ENCODE results near the gene LRRC49. TPM values are rescaled to one million over a fixed set of nuclear protein-coding genes. Genes with fewer than 3 reads are reported as not detected.

LRRC49 gene
- total and polyA plus RNA-seq, 2 of the 4 experiments (the other 2 are of a cell fraction), result 8.6 to 16.8 TPM

DNA sequence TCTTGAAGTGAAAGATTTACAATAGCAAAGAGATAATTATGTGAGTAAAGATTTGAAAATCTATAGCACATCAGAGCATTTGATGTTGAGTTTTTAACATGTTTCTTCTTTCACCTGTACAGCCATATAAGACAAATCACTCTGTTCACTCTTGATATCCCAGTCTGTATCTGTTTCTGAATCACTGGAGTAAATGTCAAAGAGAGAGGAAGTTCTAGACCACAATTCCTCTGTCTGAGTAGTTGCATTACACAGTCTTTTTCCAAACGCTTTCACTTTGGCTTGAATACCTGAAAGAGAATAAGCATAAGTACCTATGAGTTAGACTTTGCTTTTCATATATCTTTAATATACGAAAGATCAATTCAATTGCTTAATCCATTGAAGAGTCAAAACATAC, 10.3 kb upstream of the LRRC49 start:
- BruUV-seq (replicated peaks), result no TSS peak
- no peaks in the 10 kb centered on the region for H3K36me3 ChIP-seq (ENCODE audit: control insufficient read depth, insufficient read depth, low read length)
- H4K5ac ChIP-seq (ENCODE audit: low read depth, low read length), result no peak overlapping the region
- H3K4ac ChIP-seq (ENCODE audit: low read depth, low read length), result no peak overlapping the region
- no peak overlapping the region for H2AK5ac ChIP-seq (ENCODE audit: low read depth, low read length)
- H4K91ac ChIP-seq (ENCODE audit: insufficient read depth, low read depth, low read length), result no peak overlapping the region
- no peak overlapping the region for H3K23ac ChIP-seq (ENCODE audit: low read depth, low read length)
- dilution Hi-C loops (cut with HindIII; ENCODE audit: low sequenced_read_pairs, unreplicated experiment) (no loop called here), intact Hi-C loops (cut with micrococcal nuclease) (no loop called here), in situ Hi-C loops (cut with MboI; ENCODE audit: low sequenced_read_pairs) (no loop called here)
- peaks cover 2% of the 10 kb centered on the region; the same call in 1 of the 2 replicates for H3K4me1 ChIP-seq (ENCODE audit: control insufficient read depth, insufficient read depth, low read length)
- H3K9me3 ChIP-seq (ENCODE audit: control insufficient read depth, insufficient read depth, low read length), result no peaks in the 10 kb centered on the region
- H3K27me3 ChIP-seq (ENCODE audit: control insufficient read depth, insufficient read depth, low read length), result no peaks in the 10 kb centered on the region
- ATAC-seq (ENCODE audit: low read depth), result no peak
- no peak overlapping the region for H2BK20ac ChIP-seq (ENCODE audit: low read depth, low read length)
- no peak overlapping the region for H3K27ac ChIP-seq (ENCODE audit: insufficient read depth, low read length)
- H2AFZ ChIP-seq (replicated peaks; ENCODE audit: low read length, poor library complexity), result no peak overlapping the region
- no peak overlapping the region for H3K9ac ChIP-seq (ENCODE audit: low read depth, low read length)
- no peak overlapping the region for H3K14ac ChIP-seq (replicated peaks; ENCODE audit: low read depth, low read length)
- H2BK120ac ChIP-seq (ENCODE audit: low read depth, low read length), result no peak overlapping the region
- H2BK5ac ChIP-seq (ENCODE audit: low read depth, low read length, poor library complexity, severe bottlenecking), result no peak overlapping the region
- ChIA-PET CTCF (no interaction called here), POLR2A (ENCODE audit: unreplicated experiment) (no interaction called here)
- H3K79me1 ChIP-seq (ENCODE audit: low read depth in 1 of 2, low read length in 2 of 2), result 0 out of 4 replicates have a peak, but pooled peaks cover 0 to 6% of the 10 kb centered on the region in 2 experiments
- DNase-seq, result peak; percentile 50
- H2AK9ac ChIP-seq (replicated peaks; ENCODE audit: low read depth, low read length, poor library complexity), result no peak overlapping the region
- H4K8ac ChIP-seq (ENCODE audit: low read depth in 2 of 2, low read length in 2 of 2), result no peak overlapping the region
- H2BK15ac ChIP-seq (ENCODE audit: low read depth, low read length), result no peak overlapping the region
- H4K20me1 ChIP-seq (ENCODE audit: insufficient read depth, low read length), result no peaks in the 10 kb centered on the region
- H3K18ac ChIP-seq (ENCODE audit: low read depth, low read length), result no peak overlapping the region
- H3K9me1 ChIP-seq (ENCODE audit: insufficient read depth, low read length), result no peaks in the 10 kb centered on the region; the same call in 1 of the 2 replicates
- H3K4me3 ChIP-seq (ENCODE audit: insufficient read depth, low read depth, low read length), result no peak overlapping the region
- TF ChIP-seq, protein P1, sequence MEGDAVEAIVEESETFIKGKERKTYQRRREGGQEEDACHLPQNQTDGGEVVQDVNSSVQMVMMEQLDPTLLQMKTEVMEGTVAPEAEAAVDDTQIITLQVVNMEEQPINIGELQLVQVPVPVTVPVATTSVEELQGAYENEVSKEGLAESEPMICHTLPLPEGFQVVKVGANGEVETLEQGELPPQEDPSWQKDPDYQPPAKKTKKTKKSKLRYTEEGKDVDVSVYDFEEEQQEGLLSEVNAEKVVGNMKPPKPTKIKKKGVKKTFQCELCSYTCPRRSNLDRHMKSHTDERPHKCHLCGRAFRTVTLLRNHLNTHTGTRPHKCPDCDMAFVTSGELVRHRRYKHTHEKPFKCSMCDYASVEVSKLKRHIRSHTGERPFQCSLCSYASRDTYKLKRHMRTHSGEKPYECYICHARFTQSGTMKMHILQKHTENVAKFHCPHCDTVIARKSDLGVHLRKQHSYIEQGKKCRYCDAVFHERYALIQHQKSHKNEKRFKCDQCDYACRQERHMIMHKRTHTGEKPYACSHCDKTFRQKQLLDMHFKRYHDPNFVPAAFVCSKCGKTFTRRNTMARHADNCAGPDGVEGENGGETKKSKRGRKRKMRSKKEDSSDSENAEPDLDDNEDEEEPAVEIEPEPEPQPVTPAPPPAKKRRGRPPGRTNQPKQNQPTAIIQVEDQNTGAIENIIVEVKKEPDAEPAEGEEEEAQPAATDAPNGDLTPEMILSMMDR (conservative IDR thresholded peaks at IDR 0.05; ENCODE audit: low read depth, low read length), result no peak
- TF ChIP-seq, protein P2, sequence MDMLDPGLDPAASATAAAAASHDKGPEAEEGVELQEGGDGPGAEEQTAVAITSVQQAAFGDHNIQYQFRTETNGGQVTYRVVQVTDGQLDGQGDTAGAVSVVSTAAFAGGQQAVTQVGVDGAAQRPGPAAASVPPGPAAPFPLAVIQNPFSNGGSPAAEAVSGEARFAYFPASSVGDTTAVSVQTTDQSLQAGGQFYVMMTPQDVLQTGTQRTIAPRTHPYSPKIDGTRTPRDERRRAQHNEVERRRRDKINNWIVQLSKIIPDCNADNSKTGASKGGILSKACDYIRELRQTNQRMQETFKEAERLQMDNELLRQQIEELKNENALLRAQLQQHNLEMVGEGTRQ (IDR thresholded peaks at IDR 0.05; ENCODE audit: low read depth, low read length), result no peak
- TF ChIP-seq POLR2A (IDR thresholded peaks at IDR 0.05; ENCODE audit: low read depth, low read length) (no peak), MAFK (IDR thresholded peaks at IDR 0.05; ENCODE audit: low read depth, low read length) (no peak), MXI1 (IDR thresholded peaks at IDR 0.05; ENCODE audit: borderline replicate concordance, low read depth, low read length) (no peak)
- WGBS, 2 experiments (ENCODE audit: extremely low coverage in 2 of 2, insufficient read length in 1 of 2), result no CpG with 5 or more reads among the region's 2 CpGs
- no peak overlapping the region; the same call in 1 of the 2 replicates for H3K4me2 ChIP-seq (ENCODE audit: low read depth, low read length)
- no peak overlapping the region for H3K56ac ChIP-seq (ENCODE audit: extremely low read depth, insufficient read depth, low read length)

All from IMR-90 (cell line).